Rectal smooth muscle tissue (tissue), 1 donor: ENCODE measurements around the gene RFC4.

Experiments used
- H3K27ac ChIP-seq: one replicate; pipeline ENCODE4 v1.7.0; 2013; ENCODE audit warnings: low read depth, low read length, inconsistent platforms
- H3K27me3 ChIP-seq: one replicate; pipeline ENCODE4 v1.7.0; 2013; ENCODE audit warnings: low read length; ENCODE audit not compliant: control insufficient read depth, insufficient read depth
- H3K36me3 ChIP-seq: one replicate; pipeline ENCODE4 v1.7.0; 2013; ENCODE audit warnings: low read length; ENCODE audit not compliant: control insufficient read depth, insufficient read depth
- H3K4me1 ChIP-seq: one replicate; pipeline ENCODE4 v1.7.0; 2013; ENCODE audit warnings: low read length; ENCODE audit not compliant: control insufficient read depth, insufficient read depth
- H3K4me3 ChIP-seq: one replicate; pipeline ENCODE4 v1.7.0; 2013; ENCODE audit warnings: low read length
- H3K9ac ChIP-seq: one replicate; pipeline ENCODE4 v1.7.0; 2013; ENCODE audit warnings: low read length

The RFC4 gene

DNA sequence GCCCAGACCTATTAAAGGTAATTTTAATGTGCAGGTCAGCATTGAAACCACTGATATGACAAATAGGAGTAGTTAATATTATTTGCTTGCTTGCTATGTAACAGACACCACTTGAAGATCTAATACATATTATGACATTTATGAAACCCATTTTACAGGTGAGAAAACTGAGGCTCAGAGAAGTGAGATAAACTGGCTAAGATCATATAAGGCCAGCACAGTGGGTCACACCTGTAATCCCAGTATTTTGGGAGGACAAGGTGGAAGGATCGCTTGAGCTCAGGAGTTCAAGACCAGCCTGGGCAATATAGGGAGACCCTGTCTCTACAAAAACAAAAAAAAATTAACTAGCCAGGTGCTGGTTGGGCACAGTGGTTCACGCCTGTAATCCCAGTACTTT, 56.0 kb downstream of the RFC4 start:
- Histone ChIP-seq H3K27me3 (no peaks in the 10 kb centered on the region), H3K4me1 (no peaks in the 10 kb centered on the region), H3K4me3 (no peak overlapping the region), H3K27ac (no peak overlapping the region), H3K9ac (no peak overlapping the region), H3K36me3 (no peaks in the 10 kb centered on the region)

GRCh38 chr3:186746008-186746407, 60.3 kb downstream of the RFC4 start:
- H3K4me1 ChIP-seq = no peaks in the 10 kb centered on the region
- no peaks in the 10 kb centered on the region for H3K36me3 ChIP-seq
- H3K27ac ChIP-seq = no peak overlapping the region
- H3K4me3 ChIP-seq = no peak overlapping the region
- no peaks in the 10 kb centered on the region for H3K27me3 ChIP-seq
- H3K9ac ChIP-seq = no peak overlapping the region

DNA sequence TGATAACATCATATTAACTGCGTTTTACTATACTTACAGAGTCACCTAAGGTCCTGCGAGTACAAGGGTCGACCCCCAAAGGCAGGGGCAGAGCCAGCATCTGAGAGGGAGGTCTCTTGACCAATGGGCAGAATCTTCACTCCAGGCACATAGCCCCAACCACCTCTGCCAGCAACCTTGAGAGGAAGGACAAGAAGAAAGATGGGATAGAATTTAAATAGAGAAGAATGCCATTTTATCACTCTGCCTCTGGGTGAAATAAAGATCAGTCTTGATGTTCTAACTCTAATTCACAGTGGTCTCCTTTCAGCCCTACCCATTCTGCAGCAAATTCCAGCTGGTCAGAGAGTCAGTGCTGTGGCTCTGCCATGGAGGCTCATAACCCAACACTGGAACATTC, 62.6 kb downstream of the RFC4 start:
- Histone ChIP-seq H3K4me3 (no peak overlapping the region), H3K27me3 (no peaks in the 10 kb centered on the region), H3K36me3 (no peaks in the 10 kb centered on the region), H3K27ac (no peak overlapping the region), H3K9ac (no peak overlapping the region), H3K4me1 (no peaks in the 10 kb centered on the region)

GRCh38 chr3:186742618-186743380, 63.5 kb downstream of the RFC4 start:
- H3K27me3 ChIP-seq = no peaks in the 10 kb centered on the region
- no peak overlapping the region for H3K9ac ChIP-seq
- no peaks in the 10 kb centered on the region for H3K4me1 ChIP-seq
- no peaks in the 10 kb centered on the region for H3K36me3 ChIP-seq
- no peak overlapping the region for H3K27ac ChIP-seq
- no peak overlapping the region for H3K4me3 ChIP-seq
